HG02798 (cell line): ENCODE data around the gene RAD50.
"Not testable (repeated sequence)": the region's sequence is repeated elsewhere in the genome, so short reads cannot be mapped to it uniquely, and the experiment has no call there.

Source experiments
- ATAC-seq: cut with Tn5 transposase; IDR thresholded peaks from one replicate; pipeline ENCODE4 v1.9.1; 2021; ENCODE audit warnings: mild to moderate bottlenecking; ENCODE audit not compliant: unreplicated experiment, poor library complexity

Gene RAD50

DNA sequence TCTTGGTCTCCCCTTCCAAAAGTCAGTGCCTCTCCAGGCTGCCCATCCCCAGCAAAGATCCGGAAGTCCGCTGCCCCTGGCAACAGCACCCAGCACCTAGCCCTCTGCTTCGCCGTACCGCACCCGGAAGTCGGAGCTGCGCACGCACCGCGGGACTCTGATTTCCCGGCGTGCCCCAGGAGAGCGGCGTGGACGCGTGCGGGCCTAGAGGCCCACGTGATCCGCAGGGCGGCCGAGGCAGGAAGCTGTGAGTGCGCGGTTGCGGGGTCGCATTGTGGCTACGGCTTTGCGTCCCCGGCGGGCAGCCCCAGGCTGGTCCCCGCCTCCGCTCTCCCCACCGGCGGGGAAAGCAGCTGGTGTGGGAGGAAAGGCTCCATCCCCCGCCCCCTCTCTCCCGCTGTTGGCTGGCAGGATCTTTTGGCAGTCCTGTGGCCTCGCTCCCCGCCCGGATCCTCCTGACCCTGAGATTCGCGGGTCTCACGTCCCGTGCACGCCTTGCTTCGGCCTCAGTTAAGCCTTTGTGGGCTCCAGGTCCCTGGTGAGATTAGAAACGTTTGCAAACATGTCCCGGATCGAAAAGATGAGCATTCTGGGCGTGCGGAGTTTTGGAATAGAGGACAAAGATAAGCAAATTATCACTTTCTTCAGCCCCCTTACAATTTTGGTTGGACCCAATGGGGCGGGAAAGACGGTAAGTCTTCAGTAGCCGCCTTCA is at the start of gene RAD50:
RAD50 (plus strand) TSS at position 215 of the 715 bp plus-strand sequence; CDS start at position 563, 348 bp downstream.
- ATAC-seq, result peak; percentile 98

- no peak for ATAC-seq
Measured at GRCh38 chr5:132510076-132510475, 46.7 kb upstream of the RAD50 start.

GRCh38 chr5:132513618-132514336 is 43.0 kb upstream of the RAD50 start:
- not testable (repeated sequence) for ATAC-seq

DNA sequence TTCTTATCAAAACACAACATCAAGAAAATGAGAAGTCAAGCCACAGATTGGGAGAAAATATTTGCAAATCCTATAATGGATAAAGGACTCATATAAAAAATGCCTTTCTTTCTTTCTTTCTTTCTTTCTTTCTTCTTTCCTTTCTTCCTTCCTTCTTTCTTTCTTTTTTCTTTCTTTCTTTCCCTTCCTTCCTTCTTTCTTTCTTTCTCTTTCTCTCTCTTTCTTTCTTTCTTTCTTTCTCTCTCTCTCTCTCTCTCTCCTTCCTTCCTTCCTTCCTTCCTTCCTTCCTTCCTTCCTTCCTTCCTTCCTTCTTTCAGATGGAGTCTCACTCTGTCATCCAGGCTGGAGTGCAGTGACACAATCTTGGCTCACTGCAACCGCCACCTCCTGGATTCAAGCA is 34.7 kb upstream of the RAD50 start:
- not testable (repeated sequence) for ATAC-seq

DNA sequence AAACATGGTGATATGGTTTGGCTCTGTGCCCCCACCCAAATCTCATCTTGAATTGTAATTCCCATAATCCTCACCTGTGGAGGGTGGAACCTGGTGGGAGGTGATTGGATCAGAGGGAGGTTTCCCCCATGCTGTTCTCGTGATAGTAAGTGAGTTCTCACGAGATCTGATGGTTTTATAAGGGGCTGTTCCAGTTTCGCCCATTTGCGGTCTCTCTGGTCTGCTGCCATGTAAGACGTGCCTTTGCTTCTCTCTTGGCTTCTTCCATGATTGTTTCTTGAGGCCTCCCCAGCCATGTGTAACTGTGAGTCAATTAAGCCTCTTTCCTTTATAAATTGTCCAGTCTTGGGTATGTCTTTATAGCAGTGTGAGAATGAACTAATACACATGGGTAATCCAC is 31.9 kb upstream of the RAD50 start:
- not testable (repeated sequence) for ATAC-seq

DNA sequence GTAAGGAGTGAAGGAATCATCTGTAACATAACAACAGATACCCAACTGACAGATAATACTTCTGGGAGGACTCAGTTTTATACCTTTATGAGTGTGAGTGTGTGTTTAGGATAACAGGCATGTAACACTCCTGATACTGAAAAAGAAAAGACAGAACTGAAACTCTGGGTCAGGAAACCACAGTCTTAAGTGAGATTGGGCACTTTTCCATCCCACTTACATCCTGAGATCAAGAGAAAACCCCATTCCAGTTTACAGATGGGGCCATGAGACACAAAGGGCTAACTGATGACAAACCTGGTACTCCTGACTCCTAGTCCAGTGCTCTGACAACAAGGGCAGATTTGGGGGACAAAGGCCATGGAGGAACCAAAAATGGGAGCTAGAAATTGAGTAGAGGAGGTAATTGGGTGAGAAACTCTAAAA is 31.5 kb upstream of the RAD50 start:
- peak; percentile 71 for ATAC-seq

GRCh38 chr5:132526290-132526973 is 30.3 kb upstream of the RAD50 start:
- peak; percentile 48 for ATAC-seq

DNA sequence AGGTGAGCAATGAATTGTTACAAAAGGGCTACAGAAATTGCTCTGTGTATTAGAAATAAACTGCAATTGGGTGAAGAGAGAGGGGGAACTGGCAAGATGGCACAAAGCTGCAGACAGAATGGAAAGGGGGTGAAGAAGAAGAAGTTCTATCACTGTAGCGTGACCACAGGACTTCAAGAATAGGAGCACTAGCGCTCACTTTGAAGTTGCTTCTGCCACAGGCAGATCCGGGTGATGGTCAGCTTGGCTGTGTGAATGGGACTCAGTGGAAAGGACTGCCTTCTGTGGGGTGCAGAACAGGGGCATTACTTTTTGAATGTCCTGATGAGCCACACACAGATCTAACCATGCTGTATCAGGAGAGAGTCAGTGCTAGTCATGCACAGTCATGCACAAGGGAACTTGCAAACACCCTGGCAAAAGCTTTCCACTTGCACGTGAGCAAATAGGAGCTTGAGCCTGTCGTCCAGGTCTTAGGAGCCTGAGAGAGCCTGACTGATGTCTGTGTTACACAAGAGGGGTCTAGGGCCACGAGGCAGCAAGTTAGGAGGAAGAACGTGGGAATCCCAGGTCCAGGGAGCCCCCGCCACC is 29.7 kb upstream of the RAD50 start:
- ATAC-seq, result peak; percentile 14

DNA sequence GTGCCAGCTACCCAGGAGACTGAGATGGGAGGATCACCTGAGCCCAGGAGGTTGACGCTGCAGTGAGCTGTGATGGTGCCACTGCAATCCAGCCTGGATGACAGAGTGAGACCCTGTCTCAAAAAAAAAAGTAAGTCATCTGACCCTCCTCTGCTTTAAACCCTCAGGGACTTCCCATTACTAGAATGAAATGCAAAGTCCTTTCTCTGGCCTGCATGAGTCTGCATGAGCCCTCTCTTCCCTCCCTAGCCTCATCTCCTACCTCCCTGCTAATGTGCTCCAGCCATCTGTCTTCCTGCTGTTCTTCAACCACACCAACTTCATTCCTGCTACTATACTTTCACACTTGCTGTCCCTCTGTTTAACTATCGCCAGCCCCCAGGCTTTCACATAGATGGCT is 28.8 kb upstream of the RAD50 start:
- no peak for ATAC-seq

DNA sequence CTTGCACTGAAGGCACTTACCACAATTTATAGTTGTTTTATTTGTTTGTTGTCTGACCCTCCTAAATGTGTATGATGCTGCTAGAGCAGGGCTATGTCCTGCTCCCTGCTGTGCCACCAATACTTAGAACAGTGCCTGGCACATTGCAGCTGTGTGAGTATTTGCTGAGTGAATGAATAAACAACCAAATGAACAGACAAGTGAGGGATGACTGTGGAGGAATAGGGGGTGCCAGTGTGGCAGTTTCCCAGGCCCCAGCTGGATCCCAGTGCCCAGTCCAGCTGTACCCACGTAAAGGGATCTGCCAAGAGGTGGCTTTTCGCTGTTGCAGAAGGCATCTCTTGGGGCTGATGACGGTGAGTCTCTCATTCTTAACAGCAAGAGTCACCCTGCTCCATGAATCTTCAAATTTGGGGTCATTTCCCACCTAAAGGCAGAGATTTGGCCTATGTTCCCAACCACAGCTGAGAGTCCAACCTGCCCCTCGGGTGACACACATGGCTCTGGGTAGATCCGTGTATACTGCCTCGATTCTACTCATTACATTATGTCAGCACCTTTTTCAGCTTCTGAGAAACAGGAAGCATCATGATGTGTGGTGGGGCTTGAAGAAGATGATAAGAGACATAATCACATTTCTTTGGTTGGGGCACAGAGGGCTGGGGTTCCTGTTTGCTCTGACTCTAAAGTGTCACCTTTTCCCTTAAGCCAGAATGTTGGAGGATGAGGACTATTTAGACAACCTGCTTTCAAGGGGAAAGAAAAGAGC is 27.7 kb upstream of the RAD50 start:
- ATAC-seq, result no peak

DNA sequence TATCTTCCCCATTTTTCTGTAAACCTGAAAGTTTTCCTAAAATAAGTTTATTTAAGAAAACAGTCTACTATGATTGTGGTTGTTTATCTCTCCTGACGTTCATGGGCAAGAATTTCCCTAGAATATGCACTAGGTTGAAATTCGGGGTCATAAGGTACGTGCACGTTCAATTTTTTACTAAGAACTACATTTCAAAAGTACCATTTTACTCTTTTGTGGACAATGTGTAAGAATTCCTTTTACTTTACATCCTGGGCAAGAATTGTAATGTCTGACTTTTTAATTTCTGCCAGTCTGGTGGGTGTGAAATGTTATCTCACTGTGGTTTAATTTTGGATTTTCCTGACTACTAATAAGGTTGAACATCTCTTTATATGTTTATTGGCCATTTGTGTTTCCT is 25.8 kb upstream of the RAD50 start:
- ATAC-seq, result no peak

- no peak for ATAC-seq
Measured at GRCh38 chr5:132539716-132540115, 17.1 kb upstream of the RAD50 start.

GRCh38 chr5:132540149-132540548 is 16.6 kb upstream of the RAD50 start:
- no peak for ATAC-seq

GRCh38 chr5:132540764-132541163 is 16.0 kb upstream of the RAD50 start:
- no peak for ATAC-seq

DNA sequence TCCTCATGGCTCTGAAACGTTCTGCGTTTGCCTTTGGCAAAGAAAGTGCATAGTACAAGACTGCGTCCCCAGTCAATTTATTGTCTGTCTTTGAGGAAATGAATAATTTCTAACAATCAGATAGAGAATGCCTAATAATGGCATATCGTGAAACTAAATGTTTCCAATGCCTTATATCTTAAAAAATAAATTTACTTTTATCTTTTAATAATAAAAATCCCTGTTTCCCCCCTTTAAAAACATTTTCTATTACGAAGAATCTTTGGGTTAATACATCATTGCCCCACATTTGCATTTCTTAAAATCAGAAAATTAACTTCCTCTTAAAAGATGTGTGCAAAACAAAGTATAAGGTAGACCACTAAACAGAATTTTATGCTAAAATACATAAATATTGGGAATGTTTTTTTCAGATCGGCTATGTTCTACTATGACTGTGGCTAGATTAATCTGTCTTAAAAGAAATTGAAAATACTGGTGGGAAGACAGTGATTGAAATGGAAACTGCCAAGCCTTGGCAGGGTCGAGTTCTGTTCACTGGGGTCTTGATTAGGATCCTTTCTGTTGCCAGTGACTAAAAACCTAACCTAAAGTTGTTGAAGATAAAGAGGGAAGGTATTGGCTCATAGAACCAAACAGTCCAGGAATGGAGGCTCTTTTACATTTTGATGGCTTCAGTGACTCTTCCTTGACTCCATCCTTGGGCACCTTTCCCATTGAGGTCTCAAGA is 13.1 kb upstream of the RAD50 start, which contains the start of gene IL5:
IL5 (minus strand) TSS at position 51 of the 730 bp plus-strand sequence; CDS start at position 7, 44 bp downstream.
- ATAC-seq, result no peak

GRCh38 chr5:132546108-132546507 is 10.7 kb upstream of the RAD50 start:
- no peak for ATAC-seq

DNA sequence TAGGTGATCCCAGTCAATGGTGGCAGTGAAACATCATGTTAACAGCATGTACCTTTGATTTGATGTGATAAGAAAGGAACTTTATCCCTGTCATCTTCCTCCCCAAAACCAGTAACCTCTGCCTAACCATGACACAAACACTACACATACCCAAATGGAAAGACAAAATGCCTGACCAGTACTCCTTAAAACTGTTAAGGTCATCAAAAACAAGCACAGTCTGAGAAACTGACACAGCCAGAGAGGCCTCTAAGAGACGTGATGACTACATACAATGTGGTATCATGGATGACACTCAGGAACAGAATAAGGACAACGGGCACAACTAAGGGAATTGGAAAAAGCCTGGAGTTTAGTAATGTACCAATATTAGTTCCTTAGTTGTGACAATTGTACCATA is 9.5 kb upstream of the RAD50 start:
- ATAC-seq, result no peak

DNA sequence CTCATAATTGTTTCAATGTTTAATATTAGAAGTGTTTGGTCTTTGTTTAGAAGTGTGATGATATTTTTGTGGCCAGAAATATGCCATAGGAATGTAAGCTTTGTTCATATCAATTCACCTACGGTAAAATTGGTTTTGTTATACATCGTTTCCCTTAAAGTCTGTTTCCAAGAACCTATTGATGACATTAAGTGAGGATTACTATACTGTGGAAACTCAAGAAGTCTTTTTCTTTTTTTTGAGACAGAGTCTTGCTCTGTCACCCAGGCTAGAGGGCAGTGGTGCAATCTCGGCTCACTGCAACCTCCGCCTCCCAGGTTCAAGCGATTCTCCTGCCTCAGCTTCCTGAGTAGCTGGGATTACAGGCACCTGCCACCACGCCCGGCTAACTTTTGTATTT is 7.9 kb upstream of the RAD50 start:
- ATAC-seq, result not testable (repeated sequence)

DNA sequence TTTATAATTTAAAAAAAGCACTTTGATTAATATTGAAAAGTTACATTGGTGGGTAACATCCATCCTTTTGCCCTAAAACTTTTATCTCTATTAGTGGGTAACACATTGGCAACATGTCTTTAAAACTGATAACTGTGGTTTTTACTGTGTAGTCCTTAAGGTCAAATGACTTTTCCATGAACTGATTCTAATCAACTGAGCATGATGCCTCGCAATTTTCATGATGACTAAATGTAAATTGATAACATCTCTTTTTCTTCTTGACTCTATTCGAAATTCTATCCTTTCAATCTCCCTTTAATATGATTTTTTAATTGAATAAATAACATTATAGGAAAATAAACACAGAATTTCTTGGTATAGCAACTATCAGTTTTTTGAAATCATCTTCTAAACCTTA is 7.2 kb upstream of the RAD50 start:
- no peak for ATAC-seq
